Measurements from ENCODE around the gene ACSS1. TPM values are rescaled to one million over a fixed set of nuclear protein-coding genes. Genes with fewer than 3 reads are reported as not detected.

ACSS1 gene
- total and polyA plus RNA-seq, 4 donors, result 15.8 to 38.9 (median 26.9) TPM

DNA sequence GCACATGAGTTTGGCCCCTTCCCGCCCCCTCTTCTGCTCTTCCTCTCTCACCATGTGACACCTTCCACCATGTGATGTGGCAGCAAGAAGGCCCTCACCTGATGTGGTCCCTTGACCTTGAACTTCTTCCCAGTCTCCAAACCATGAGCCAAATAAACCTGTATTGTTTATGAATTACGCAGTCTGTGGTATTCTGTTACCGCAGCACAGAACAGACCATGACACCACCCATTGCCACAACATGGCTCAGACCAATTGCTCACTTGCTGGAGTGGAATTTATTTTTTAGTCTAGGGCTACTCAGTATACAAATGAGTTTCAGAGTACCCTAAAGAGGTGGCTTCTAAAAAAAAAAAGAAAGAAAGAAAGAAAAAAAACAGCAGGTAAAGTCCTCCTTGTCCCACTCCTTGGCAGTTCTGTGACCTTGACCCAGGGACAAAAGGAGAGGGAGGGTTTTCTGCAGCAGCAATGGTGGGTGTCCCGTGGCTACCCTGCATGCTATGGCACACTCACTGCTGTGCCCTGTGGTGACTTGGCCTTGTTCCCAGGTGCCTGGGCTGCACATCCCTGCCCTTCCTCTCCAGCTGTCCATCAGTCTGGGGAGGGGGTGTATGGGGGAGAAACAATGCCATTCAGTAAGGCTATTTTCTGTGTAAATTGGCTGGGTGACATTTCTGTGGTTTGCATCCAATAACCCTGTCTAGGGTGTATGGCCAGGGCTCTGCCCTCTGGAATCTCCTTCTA lies 29.4 kb upstream of the ACSS1 start:
- ATAC-seq (ENCODE audit: insufficient read depth, low FRiP score) (no peak), DNase-seq (no peak)
- peaks cover 0 to 5% (median 0%) of the 10 kb centered on the region in 4 donors for H3K9me3 ChIP-seq (ENCODE audit: control insufficient read depth in 4 of 4, insufficient read depth in 3 of 4, low read length in 3 of 4)
- WGBS, 2 donors, result 85 to 88% methylated on average over 4 of the region's 4 CpGs
- H3K36me3 ChIP-seq (ENCODE audit: control insufficient read depth in 4 of 4, insufficient read depth in 4 of 4, low read length in 4 of 4), result no peaks in the 10 kb centered on the region
- H3K4me3 ChIP-seq, result no peak overlapping the region
- no peak overlapping the region for H3K9ac ChIP-seq (ENCODE audit: insufficient read depth in 1 of 2, low read length in 2 of 2)
- H3K4me1 ChIP-seq (ENCODE audit: control insufficient read depth in 5 of 5, insufficient read depth in 5 of 5, low read length in 5 of 5), result peaks cover 0 to 5% (median 0%) of the 10 kb centered on the region in 5 donors
- H3K27me3 ChIP-seq (ENCODE audit: control insufficient read depth in 3 of 3, insufficient read depth in 3 of 3, low read length in 2 of 3), result peaks cover 15 to 71% (median 41%) of the 10 kb centered on the region in 3 donors
- H3K27ac ChIP-seq (ENCODE audit: low read depth in 1 of 2, low read length in 1 of 2), result no peak overlapping the region
- TF ChIP-seq, protein P1, sequence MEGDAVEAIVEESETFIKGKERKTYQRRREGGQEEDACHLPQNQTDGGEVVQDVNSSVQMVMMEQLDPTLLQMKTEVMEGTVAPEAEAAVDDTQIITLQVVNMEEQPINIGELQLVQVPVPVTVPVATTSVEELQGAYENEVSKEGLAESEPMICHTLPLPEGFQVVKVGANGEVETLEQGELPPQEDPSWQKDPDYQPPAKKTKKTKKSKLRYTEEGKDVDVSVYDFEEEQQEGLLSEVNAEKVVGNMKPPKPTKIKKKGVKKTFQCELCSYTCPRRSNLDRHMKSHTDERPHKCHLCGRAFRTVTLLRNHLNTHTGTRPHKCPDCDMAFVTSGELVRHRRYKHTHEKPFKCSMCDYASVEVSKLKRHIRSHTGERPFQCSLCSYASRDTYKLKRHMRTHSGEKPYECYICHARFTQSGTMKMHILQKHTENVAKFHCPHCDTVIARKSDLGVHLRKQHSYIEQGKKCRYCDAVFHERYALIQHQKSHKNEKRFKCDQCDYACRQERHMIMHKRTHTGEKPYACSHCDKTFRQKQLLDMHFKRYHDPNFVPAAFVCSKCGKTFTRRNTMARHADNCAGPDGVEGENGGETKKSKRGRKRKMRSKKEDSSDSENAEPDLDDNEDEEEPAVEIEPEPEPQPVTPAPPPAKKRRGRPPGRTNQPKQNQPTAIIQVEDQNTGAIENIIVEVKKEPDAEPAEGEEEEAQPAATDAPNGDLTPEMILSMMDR (IDR thresholded peaks at IDR 0.05; ENCODE audit: control extremely low read depth, extremely low read depth), result no peak

DNA sequence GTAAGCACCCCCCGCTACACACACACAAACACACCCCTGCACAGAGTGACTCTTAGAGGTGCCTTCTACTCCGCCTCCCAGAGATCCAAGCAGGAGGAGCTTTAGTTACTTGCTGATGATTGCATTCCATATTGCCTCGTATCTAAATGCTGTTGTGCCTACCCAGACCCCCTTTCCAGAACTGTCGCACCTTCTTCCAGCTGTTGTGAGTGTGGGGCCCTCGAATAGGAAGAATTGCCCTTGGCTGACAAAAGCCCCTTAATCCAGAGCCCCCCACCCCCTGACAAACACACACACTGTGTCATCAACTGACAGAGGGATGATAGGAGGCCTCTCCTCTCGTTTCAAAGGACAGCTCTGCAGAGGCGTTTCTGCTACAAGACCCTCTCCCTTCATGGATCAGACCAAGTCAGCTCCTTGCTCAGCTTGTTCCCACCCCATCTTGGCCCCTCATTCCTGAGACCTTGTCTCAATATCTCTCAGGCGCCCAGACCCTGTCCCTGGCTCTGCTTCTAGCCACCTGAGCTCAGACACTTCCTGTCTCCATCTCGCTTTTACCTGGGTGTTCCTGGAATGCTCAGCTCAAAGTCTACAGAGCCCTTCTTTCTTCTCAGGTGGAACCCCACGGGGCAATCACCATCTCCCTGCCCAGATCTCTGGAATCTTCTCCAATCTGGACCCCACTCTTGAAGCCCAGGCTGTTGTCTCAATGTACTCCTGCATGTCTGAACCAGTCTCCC lies 28.0 kb upstream of the ACSS1 start:
- Histone ChIP-seq H3K4me1 (ENCODE audit: control insufficient read depth in 5 of 5, insufficient read depth in 5 of 5, low read length in 5 of 5) (peaks cover 0 to 5% (median 0%) of the 10 kb centered on the region in 5 donors), H3K9me3 (ENCODE audit: control insufficient read depth in 4 of 4, insufficient read depth in 3 of 4, low read length in 3 of 4) (peaks cover 0 to 6% (median 0%) of the 10 kb centered on the region in 4 donors), H3K27me3 (ENCODE audit: control insufficient read depth in 3 of 3, insufficient read depth in 3 of 3, low read length in 2 of 3) (peaks cover 17 to 78% (median 49%) of the 10 kb centered on the region in 3 donors), H3K27ac (ENCODE audit: low read depth in 1 of 2, low read length in 1 of 2) (no peak overlapping the region), H3K9ac (ENCODE audit: insufficient read depth in 1 of 2, low read length in 2 of 2) (no peak overlapping the region), H3K4me3 (no peak overlapping the region), H3K36me3 (ENCODE audit: control insufficient read depth in 4 of 4, insufficient read depth in 4 of 4, low read length in 4 of 4) (no peaks in the 10 kb centered on the region)
- DNase-seq (no peak), ATAC-seq (ENCODE audit: insufficient read depth, low FRiP score) (no peak)
- WGBS, 2 donors, result 70 to 84% methylated on average over 10 of the region's 10 CpGs
- TF ChIP-seq, protein P1 (IDR thresholded peaks at IDR 0.05; ENCODE audit: control extremely low read depth, extremely low read depth), result no peak

DNA sequence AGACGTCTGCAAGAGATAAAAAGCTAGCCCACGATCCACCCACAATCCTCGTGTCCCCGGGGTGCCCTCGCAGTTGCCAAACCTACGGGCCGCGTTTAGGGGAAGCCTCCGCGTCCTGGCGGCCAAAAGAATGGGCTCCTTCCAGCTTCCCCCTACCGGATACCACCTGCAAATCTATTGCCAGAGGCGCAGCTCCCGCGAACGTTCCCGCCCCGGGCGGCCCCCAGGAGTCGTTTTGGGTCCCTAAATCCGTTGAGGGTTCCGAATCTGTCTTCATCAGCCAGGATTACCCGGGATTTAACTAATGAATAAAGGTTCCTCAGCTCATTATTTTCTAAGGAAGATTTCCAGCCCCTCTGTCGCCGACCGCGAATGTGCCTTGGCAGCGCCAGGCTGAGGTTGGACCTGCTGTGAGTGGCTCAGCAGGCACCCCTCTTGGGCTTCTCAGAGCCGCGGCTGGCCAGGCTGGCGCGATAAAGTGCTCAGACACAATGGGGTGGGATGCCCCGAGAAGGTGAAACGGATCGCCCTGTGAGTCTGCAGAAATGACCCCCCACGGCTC lies 26.8 kb upstream of the ACSS1 start:
- Histone ChIP-seq H3K36me3 (ENCODE audit: control insufficient read depth in 4 of 4, insufficient read depth in 4 of 4, low read length in 4 of 4) (no peaks in the 10 kb centered on the region), H3K4me3 (no peak overlapping the region), H3K4me1 (ENCODE audit: control insufficient read depth in 5 of 5, insufficient read depth in 5 of 5, low read length in 5 of 5) (peaks cover 0 to 5% (median 0%) of the 10 kb centered on the region in 5 donors), H3K9me3 (ENCODE audit: control insufficient read depth in 4 of 4, insufficient read depth in 3 of 4, low read length in 3 of 4) (peaks cover 0 to 7% (median 0%) of the 10 kb centered on the region in 4 donors), H3K27me3 (ENCODE audit: control insufficient read depth in 3 of 3, insufficient read depth in 3 of 3, low read length in 2 of 3) (peaks cover 17 to 87% (median 62%) of the 10 kb centered on the region in 3 donors), H3K27ac (ENCODE audit: low read depth in 1 of 2, low read length in 1 of 2) (no peak overlapping the region), H3K9ac (ENCODE audit: insufficient read depth in 1 of 2, low read length in 2 of 2) (no peak overlapping the region)
- TF ChIP-seq, protein P1 (IDR thresholded peaks at IDR 0.05; ENCODE audit: control extremely low read depth, extremely low read depth), result no peak
- no peak for DNase-seq
- no peak for ATAC-seq (ENCODE audit: insufficient read depth, low FRiP score)
- 4 to 5% methylated on average over 36 of the region's 36 CpGs for WGBS, 2 donors

All from lung (tissue), 12 donors.